Measurements from ENCODE around the gene VSIG1.

VSIG1 gene

DNA sequence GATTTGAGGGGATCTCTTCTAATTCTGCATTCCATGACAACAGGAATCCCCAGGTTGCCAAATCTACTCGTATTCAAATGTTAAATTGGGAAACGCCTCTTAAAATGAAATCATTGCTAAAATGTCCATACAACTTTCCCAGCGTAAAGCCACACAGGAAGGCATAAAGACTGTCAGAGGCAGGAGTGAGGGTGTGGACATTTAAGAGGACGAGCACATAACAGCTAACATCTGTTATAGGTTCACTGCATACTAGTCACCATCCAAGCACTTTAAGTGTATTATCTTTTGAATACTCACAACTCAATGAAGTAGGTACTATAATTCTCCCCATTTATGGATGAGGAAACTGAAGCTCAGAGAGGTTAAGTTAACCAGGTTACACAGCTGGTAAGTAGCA is 82.3 kb downstream of the VSIG1 start:
- Histone ChIP-seq H3K79me2 (ENCODE audit: low read length) (no peaks in the 10 kb centered on the region), H3K4me2 (ENCODE audit: low read depth, low read length) (no peak overlapping the region), H2AFZ (ENCODE audit: low read length) (no peak overlapping the region), H3F3A (ENCODE audit: insufficient read depth, low read length) (no peaks in the 10 kb centered on the region), H3K9me2 (replicated peaks; ENCODE audit: insufficient read depth, low read length) (no peaks in the 10 kb centered on the region), H4K20me1 (ENCODE audit: insufficient read depth, low read length) (no peaks in the 10 kb centered on the region), H3K9ac (ENCODE audit: low read length) (no peak overlapping the region), H3K27ac (ENCODE audit: low read length) (no peak overlapping the region), H3K36me3 (replicated peaks; ENCODE audit: insufficient read depth, low read length) (no peaks in the 10 kb centered on the region), H3K27me3 (replicated peaks; ENCODE audit: insufficient read depth, low read length) (no peaks in the 10 kb centered on the region), H3K4me1 (ENCODE audit: low read length) (no peaks in the 10 kb centered on the region), H3K4me3 (ENCODE audit: low read length) (no peak overlapping the region), H3K9me3 (replicated peaks; ENCODE audit: insufficient read depth, low read length) (no peaks in the 10 kb centered on the region)
- DNase-seq = no peak
- no peak for TF ChIP-seq EZH2phosphoT487 (IDR thresholded peaks at IDR 0.05; ENCODE audit: low read length)
- no peak for TF ChIP-seq CTCF (IDR thresholded peaks at IDR 0.05; ENCODE audit: low read length)
- TF ChIP-seq EZH2 (optimal IDR thresholded peaks at IDR 0.05; ENCODE audit: low read depth, low read length) = no peak
